ENCODE data around the gene NSD2. TPM values are rescaled to one million over a fixed set of nuclear protein-coding genes. Genes with fewer than 3 reads are reported as not detected.

Gene NSD2
- total RNA-seq, 2 donors from 2014 or later, result 23.8 to 36.3 TPM

- Histone ChIP-seq H3K27me3 (no peaks in the 10 kb centered on the region), H3K27ac (peak overlapping the region; percentile 98 to 99), H3K4me1 (peaks cover 0 to 15% of the 10 kb centered on the region in 2 donors), H3K9me3 (no peaks in the 10 kb centered on the region), H3K36me3 (no peaks in the 10 kb centered on the region), H3K4me3 (peak overlapping the region; percentile 65 to 84)
- no peak for TF ChIP-seq CTCF (IDR thresholded peaks at IDR 0.05)
- peak; percentile 86 for DNase-seq (ENCODE audit: low spot score)
These were observed 940 bp upstream of the NSD2 start for GRCh38 chr4:1870328-1870577.

DNA sequence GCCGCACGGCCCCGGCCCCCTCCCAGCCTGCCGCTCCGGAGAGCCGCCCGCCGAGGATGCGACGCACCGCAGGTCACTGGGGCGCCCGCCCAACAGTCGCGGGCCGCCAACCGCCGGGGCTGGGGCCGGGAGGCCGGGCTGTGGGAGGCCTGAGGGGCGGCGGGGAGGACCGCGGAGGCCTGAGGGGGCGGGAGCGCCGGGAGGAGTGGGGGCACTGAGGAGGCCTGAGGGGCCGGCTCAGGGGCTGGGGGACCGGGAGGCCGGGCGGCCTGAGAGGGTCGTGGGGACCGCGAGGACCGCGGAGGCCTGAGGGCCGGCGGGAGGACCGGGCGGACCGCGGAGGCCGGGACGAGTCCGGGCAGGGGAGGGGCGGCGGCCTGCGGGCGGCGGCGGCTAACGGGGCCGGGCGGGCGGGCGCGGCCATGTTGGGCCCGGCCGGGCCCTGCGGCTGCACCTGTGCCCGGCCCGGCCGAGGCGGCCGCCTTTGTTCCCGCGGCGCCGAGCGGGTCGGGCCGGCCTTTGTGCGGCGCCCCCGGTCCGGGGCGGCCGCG lies 353 bp downstream of the NSD2 start:
- no peak for DNase-seq (ENCODE audit: low spot score)
- H3K4me3 ChIP-seq, result peak overlapping the region; percentile 90 to 98
- H3K27me3 ChIP-seq, result no peaks in the 10 kb centered on the region
- no peaks in the 10 kb centered on the region for H3K9me3 ChIP-seq
- H3K4me1 ChIP-seq, result peaks cover 0 to 15% of the 10 kb centered on the region in 2 donors
- TF ChIP-seq CTCF (IDR thresholded peaks at IDR 0.05), result no peak
- H3K36me3 ChIP-seq, result no peaks in the 10 kb centered on the region
- H3K27ac ChIP-seq, result peak overlapping the region; percentile 91 to 92

GRCh38 chr4:1872870-1873269 lies 1.7 kb downstream of the NSD2 start:
- Histone ChIP-seq H3K4me3 (peak overlapping the region in 1 of 2 donors; percentile 90), H3K4me1 (peaks cover 0 to 15% of the 10 kb centered on the region in 2 donors), H3K27ac (peak overlapping the region; percentile 11 to 91), H3K36me3 (no peaks in the 10 kb centered on the region), H3K9me3 (no peaks in the 10 kb centered on the region), H3K27me3 (no peaks in the 10 kb centered on the region)
- DNase-seq (ENCODE audit: low spot score), result no peak
- no peak for TF ChIP-seq CTCF (IDR thresholded peaks at IDR 0.05)

- DNase-seq (ENCODE audit: low spot score), result no peak
- Histone ChIP-seq H3K27me3 (no peaks in the 10 kb centered on the region), H3K9me3 (no peaks in the 10 kb centered on the region), H3K4me3 (no peak overlapping the region), H3K36me3 (no peaks in the 10 kb centered on the region), H3K27ac (no peak overlapping the region), H3K4me1 (peaks cover 0 to 15% of the 10 kb centered on the region in 2 donors)
- TF ChIP-seq CTCF (IDR thresholded peaks at IDR 0.05), result no peak
These were observed 2.1 kb downstream of the NSD2 start for GRCh38 chr4:1873291-1873690.

- TF ChIP-seq CTCF (IDR thresholded peaks at IDR 0.05), result no peak
- Histone ChIP-seq H3K4me3 (no peak overlapping the region), H3K4me1 (peaks cover 0 to 15% of the 10 kb centered on the region in 2 donors), H3K9me3 (no peaks in the 10 kb centered on the region), H3K27me3 (no peaks in the 10 kb centered on the region), H3K36me3 (no peaks in the 10 kb centered on the region), H3K27ac (no peak overlapping the region)
- no peak for DNase-seq (ENCODE audit: low spot score)
These were observed 2.6 kb downstream of the NSD2 start for GRCh38 chr4:1873776-1874175.

- no peak for TF ChIP-seq CTCF (IDR thresholded peaks at IDR 0.05)
- Histone ChIP-seq H3K4me1 (peaks cover 0 to 15% of the 10 kb centered on the region in 2 donors), H3K27me3 (no peaks in the 10 kb centered on the region), H3K36me3 (no peaks in the 10 kb centered on the region), H3K9me3 (no peaks in the 10 kb centered on the region), H3K4me3 (no peak overlapping the region), H3K27ac (no peak overlapping the region)
- no peak for DNase-seq (ENCODE audit: low spot score)
These were observed 3.0 kb downstream of the NSD2 start for GRCh38 chr4:1874201-1874600.

Data from right atrium auricular region (tissue), 2 donors.